H9 (cell line): ENCODE data around the gene TNFAIP8L3. TPM values are rescaled to one million over a fixed set of nuclear protein-coding genes. Genes with fewer than 3 reads are reported as not detected.

ENCODE experiments used
- DNase-seq: peaks from one replicate; pipeline ENCODE4 v3.0.0-alpha.2; 2017
- H2AFZ ChIP-seq: one replicate; pipeline ENCODE4 v1.6.1; 2013; ENCODE audit warnings: mild to moderate bottlenecking, low read length, control low read depth, moderate library complexity
- H2AK5ac ChIP-seq: 2 replicates; pipeline ENCODE4 v1.6.1; 2013; ENCODE audit warnings: low read length, control low read depth, mixed read lengths; ENCODE audit not compliant: insufficient read length
- H2BK120ac ChIP-seq: one replicate; pipeline ENCODE4 v1.6.1; 2013; ENCODE audit warnings: low read depth, mild to moderate bottlenecking, low read length, control low read depth, inconsistent platforms; ENCODE audit not compliant: poor library complexity, severe bottlenecking
- H2BK12ac ChIP-seq: 2 replicates; pipeline ENCODE4 v1.6.1; 2013; ENCODE audit warnings: low read length, control low read depth, mixed read lengths, low read depth; ENCODE audit not compliant: insufficient read length
- H2BK15ac ChIP-seq: 2 replicates; pipeline ENCODE4 v1.6.1; 2013; ENCODE audit warnings: low read depth, low read length, control low read depth
- H2BK20ac ChIP-seq: one replicate; pipeline ENCODE4 v1.6.1; 2013; ENCODE audit warnings: low read depth, mild to moderate bottlenecking, low read length, control low read depth, inconsistent platforms; ENCODE audit not compliant: poor library complexity, severe bottlenecking
- H2BK5ac ChIP-seq: 2 replicates; pipeline ENCODE4 v1.6.1; 2013; ENCODE audit warnings: low read length, control low read depth, mixed read lengths; ENCODE audit not compliant: insufficient read length
- H3K14ac ChIP-seq: 2 replicates; pipeline ENCODE4 v1.6.1; 2013; ENCODE audit warnings: low read length, control low read depth; ENCODE audit not compliant: insufficient read depth
- H3K18ac ChIP-seq: 2 replicates; pipeline ENCODE4 v1.6.1; 2013; ENCODE audit warnings: low read depth, mild to moderate bottlenecking, mixed read lengths, low read length, control low read depth; ENCODE audit not compliant: insufficient read length
- H3K23ac ChIP-seq: 2 replicates; pipeline ENCODE4 v1.6.1; 2013; ENCODE audit warnings: low read length, control low read depth, mixed read lengths, low read depth; ENCODE audit not compliant: insufficient read length
- H3K23me2 ChIP-seq: 2 replicates; pipeline ENCODE4 v1.6.1; 2013; ENCODE audit warnings: low read depth, mild to moderate bottlenecking, mixed read lengths, low read length, control low read depth; ENCODE audit not compliant: insufficient read length, poor library complexity, severe bottlenecking
- H3K27ac ChIP-seq: 2 replicates; pipeline ENCODE4 v1.5.1; 2013; ENCODE audit warnings: low read length, control low read depth, mixed read lengths, low read depth; ENCODE audit not compliant: insufficient read length
- H3K27me3 ChIP-seq: 2 replicates; pipeline ENCODE4 v1.6.1; 2013; ENCODE audit warnings: low read length, control low read depth, inconsistent platforms; ENCODE audit not compliant: insufficient read depth
- H3K4ac ChIP-seq: 2 replicates; pipeline ENCODE4 v1.6.1; 2013; ENCODE audit warnings: low read depth, mild to moderate bottlenecking, control low read depth, inconsistent platforms, low read length, moderate library complexity
- H3K4me1 ChIP-seq: 2 replicates; pipeline ENCODE4 v1.6.1; 2013; ENCODE audit warnings: low read length, control low read depth, inconsistent platforms; ENCODE audit not compliant: insufficient read depth
- H3K4me2 ChIP-seq: 2 replicates; pipeline ENCODE4 v1.6.1; 2013; ENCODE audit warnings: low read length, control low read depth, mixed read lengths; ENCODE audit not compliant: insufficient read length, insufficient read depth
- H3K56ac ChIP-seq: 2 replicates; pipeline ENCODE4 v1.6.1; 2013; ENCODE audit warnings: low read depth, mild to moderate bottlenecking, mixed read lengths, low read length, control low read depth; ENCODE audit not compliant: insufficient read length
- H3K79me1 ChIP-seq: 2 replicates; pipeline ENCODE4 v1.6.1; 2013; ENCODE audit warnings: low read depth, mild to moderate bottlenecking, moderate library complexity, low read length, control low read depth, inconsistent platforms; ENCODE audit not compliant: insufficient read depth, poor library complexity, severe bottlenecking
- H3K79me2 ChIP-seq: 2 replicates; pipeline ENCODE4 v1.6.1; 2013; ENCODE audit warnings: low read length, control low read depth, inconsistent platforms; ENCODE audit not compliant: insufficient read depth
- H3K9ac ChIP-seq: 2 replicates; pipeline ENCODE4 v1.6.1; 2013; ENCODE audit warnings: low read length, control low read depth, mixed read lengths; ENCODE audit not compliant: insufficient read length; ENCODE audit errors: extremely low read depth
- H3K9me3 ChIP-seq: one replicate; pipeline ENCODE4 v1.6.1; 2013; ENCODE audit warnings: low read depth, low read length, inconsistent platforms; ENCODE audit not compliant: control insufficient read depth
- H3T11ph ChIP-seq: one replicate; pipeline ENCODE4 v1.6.1; 2013; ENCODE audit warnings: mild to moderate bottlenecking, low read length, control low read depth, inconsistent platforms
- H4K20me1 ChIP-seq: one replicate; pipeline ENCODE4 v1.6.1; 2013; ENCODE audit not compliant: control insufficient read depth, insufficient read length, insufficient read depth
- H4K5ac ChIP-seq: 2 replicates; pipeline ENCODE4 v1.6.1; 2013; ENCODE audit warnings: low read depth, mild to moderate bottlenecking, mixed read lengths, low read length, control low read depth; ENCODE audit not compliant: insufficient read length
- H4K8ac ChIP-seq: replicated peaks from 2 replicates; pipeline ENCODE4 v1.6.1; 2013; ENCODE audit warnings: low read length, control low read depth, mixed read lengths, low read depth; ENCODE audit not compliant: insufficient read length
- H4K91ac ChIP-seq: 2 replicates; pipeline ENCODE4 v1.6.1; 2013; ENCODE audit warnings: low read depth, mild to moderate bottlenecking, moderate library complexity, mixed read lengths, low read length, control low read depth; ENCODE audit not compliant: insufficient read length
- H3K27ac Mint-ChIP-seq, 3 experiments: 2 replicates in 2 of 3; 3 replicates in 1 of 3; pipeline ENCODE4 v1.8.0; 2020 to 2021; ENCODE audit warnings: mixed read lengths in 3 of 3, mild to moderate bottlenecking in 1 of 3, moderate library complexity in 1 of 3
- H3K27me3 Mint-ChIP-seq: 2 replicates; pipeline ENCODE4 v1.8.0; 2021; ENCODE audit warnings: low read depth, mild to moderate bottlenecking, moderate library complexity, mixed read lengths
- H3K36me3 Mint-ChIP-seq, 3 experiments: 2 replicates in 2 of 3; 3 replicates in 1 of 3; pipeline ENCODE4 v1.8.0; 2020 to 2021; ENCODE audit warnings: low read depth in 3 of 3, mixed read lengths in 3 of 3; ENCODE audit not compliant: insufficient read depth in 1 of 3
- H3K4me1 Mint-ChIP-seq, 2 experiments: 2 replicates each; pipeline ENCODE4 v1.8.0; 2020; ENCODE audit warnings: mixed read lengths in 2 of 2
- H3K4me3 Mint-ChIP-seq, 2 experiments: 2 replicates in 1 of 2; 3 replicates in 1 of 2; pipeline ENCODE4 v1.8.0; 2020 to 2021; ENCODE audit warnings: mild to moderate bottlenecking in 2 of 2, mixed read lengths in 2 of 2, moderate library complexity in 1 of 2
- H3K9me3 Mint-ChIP-seq, 2 experiments: 2 replicates in 1 of 2; 3 replicates in 1 of 2; pipeline ENCODE4 v1.8.0; 2020; ENCODE audit warnings: mild to moderate bottlenecking in 2 of 2, mixed read lengths in 2 of 2, moderate library complexity in 1 of 2
- CTCF ChIP-seq: fragments of 200-600 bp; sonication (generic); conservative IDR thresholded peaks from 3 replicates; pipeline ENCODE4 v1.8.0; 2021; ENCODE audit warnings: antibody characterized with exemption, mild to moderate bottlenecking
- WGBS: extraction: QIAGEN DNeasy Blood & Tissue Kit; methylation state at CpG from one replicate; pipeline ENCODE4 v1.1.7; 2013; ENCODE audit warnings: missing lambda C conversion rate, low lambda C conversion rate, mixed read lengths; ENCODE audit not compliant: insufficient read length; ENCODE audit errors: extremely low coverage; 5-methylcytosine and 5-hydroxymethylcytosine counted together
- total RNA-seq: library from RNA; stranded (reverse); gene quantifications from 2 replicates; pipeline ENCODE4 v1.2.1, GENCODE V29; 2021

Gene TNFAIP8L3
- total RNA-seq, 1 experiment from 2014 or later: 0.22 TPM

GRCh38 chr15:51087513-51087912 is 7.2 kb downstream of the TNFAIP8L3 start:
- no peak overlapping the region for H4K8ac ChIP-seq
- no peak overlapping the region for H2AK5ac ChIP-seq
- no peak overlapping the region for H3K18ac ChIP-seq
- H3K4ac ChIP-seq: no peak overlapping the region
- no peak overlapping the region for H3K27ac ChIP-seq
- no peak overlapping the region for H3K56ac ChIP-seq
- Mint-ChIP-seq H3K27ac (no peak overlapping the region), H3K36me3 (no peaks in the 10 kb centered on the region), H3K4me3 (no peak overlapping the region), H3K4me1 (peaks cover 20 to 36% of the 10 kb centered on the region in 2 experiments), H3K9me3 (no peaks in the 10 kb centered on the region), H3K27me3 (peaks cover 38% of the 10 kb centered on the region)
- no peaks in the 10 kb centered on the region for H3K79me1 ChIP-seq
- no peaks in the 10 kb centered on the region for H4K20me1 ChIP-seq
- no peak overlapping the region for H4K91ac ChIP-seq
- no peaks in the 10 kb centered on the region for H3K23me2 ChIP-seq
- H3K79me2 ChIP-seq: no peaks in the 10 kb centered on the region
- H2AFZ ChIP-seq: no peak overlapping the region
- peaks cover 5% of the 10 kb centered on the region; the same call in 1 of the 2 replicates for H3K27me3 ChIP-seq
- no peak for TF ChIP-seq CTCF
- no peak for DNase-seq
- H3K14ac ChIP-seq: no peak overlapping the region
- H2BK20ac ChIP-seq: no peak overlapping the region
- no peak overlapping the region for H3K9ac ChIP-seq
- no peak overlapping the region for H3T11ph ChIP-seq
- H2BK15ac ChIP-seq: no peak overlapping the region
- H3K4me1 ChIP-seq: peaks cover 8% of the 10 kb centered on the region
- no peak overlapping the region for H2BK120ac ChIP-seq
- no peak overlapping the region for H4K5ac ChIP-seq
- H3K23ac ChIP-seq: no peak overlapping the region
- no peak overlapping the region for H3K4me2 ChIP-seq
- no peaks in the 10 kb centered on the region for H3K9me3 ChIP-seq
- H2BK5ac ChIP-seq: no peak overlapping the region
- WGBS: no CpG with 5 or more reads among the region's 1 CpG
- no peak overlapping the region for H2BK12ac ChIP-seq
